Putamen (tissue), 1 donor: ENCODE results near the gene TOM1L2.
"Not testable (repeated sequence)": the region's sequence is repeated elsewhere in the genome, so short reads cannot be mapped to it uniquely, and the experiment has no call there.

ENCODE experiments used
- DNase-seq: peaks from one replicate; pipeline ENCODE4 v3.0.0-alpha.2; 2016; ENCODE audit warnings: low spot score

The TOM1L2 gene

GRCh38 chr17:17943281-17943984 lies 28.8 kb downstream of the TOM1L2 start:
- no peak for DNase-seq

GRCh38 chr17:17942846-17943245 lies 29.4 kb downstream of the TOM1L2 start:
- no peak for DNase-seq

GRCh38 chr17:17941015-17941414 lies 31.2 kb downstream of the TOM1L2 start:
- DNase-seq, result no peak

- DNase-seq, result no peak
These were observed 31.7 kb downstream of the TOM1L2 start for GRCh38 chr17:17940441-17940911.

- not testable (repeated sequence) for DNase-seq
These were observed 32.3 kb downstream of the TOM1L2 start for GRCh38 chr17:17939941-17940340.

- no peak for DNase-seq
These were observed 33.7 kb downstream of the TOM1L2 start for GRCh38 chr17:17938388-17939107.

GRCh38 chr17:17937958-17938357 lies 34.2 kb downstream of the TOM1L2 start:
- no peak for DNase-seq

- DNase-seq, result no peak
These were observed 34.9 kb downstream of the TOM1L2 start for GRCh38 chr17:17937201-17937853.

GRCh38 chr17:17935321-17936271 lies 36.6 kb downstream of the TOM1L2 start:
- DNase-seq, result no peak

- no peak for DNase-seq
These were observed 37.4 kb downstream of the TOM1L2 start for GRCh38 chr17:17934806-17935205.

GRCh38 chr17:17934214-17934613 lies 38.0 kb downstream of the TOM1L2 start:
- DNase-seq, result no peak

GRCh38 chr17:17933775-17934174 lies 38.4 kb downstream of the TOM1L2 start:
- DNase-seq, result no peak

GRCh38 chr17:17931159-17931558 lies 41.0 kb downstream of the TOM1L2 start:
- DNase-seq, result no peak

GRCh38 chr17:17930674-17931073 lies 41.5 kb downstream of the TOM1L2 start:
- no peak for DNase-seq

GRCh38 chr17:17929655-17930380 lies 42.4 kb downstream of the TOM1L2 start:
- no peak for DNase-seq

- DNase-seq, result peak; percentile 80
These were observed 43.6 kb downstream of the TOM1L2 start for GRCh38 chr17:17928398-17929287.

GRCh38 chr17:17926840-17927449 lies 45.3 kb downstream of the TOM1L2 start:
- peak; percentile 58 for DNase-seq

- DNase-seq, result no peak
These were observed 46.2 kb downstream of the TOM1L2 start for GRCh38 chr17:17926036-17926435.

- DNase-seq, result no peak
These were observed 47.3 kb downstream of the TOM1L2 start for GRCh38 chr17:17924857-17925250.
